Measurements from ENCODE around the gene ASMT. TPM values are rescaled to one million over a fixed set of nuclear protein-coding genes. Genes with fewer than 3 reads are reported as not detected.
A peak's percentile ranks its signal among the peaks of the same experiment; 100 is the strongest.

The ASMT gene
- total and polyA plus RNA-seq, 2 donors from 2014 or later, result 0.22 TPM; not detected in 1

- no peak overlapping the region for H3K4me3 ChIP-seq (ENCODE audit: low read length in 3 of 3)
- TF ChIP-seq, protein P1, sequence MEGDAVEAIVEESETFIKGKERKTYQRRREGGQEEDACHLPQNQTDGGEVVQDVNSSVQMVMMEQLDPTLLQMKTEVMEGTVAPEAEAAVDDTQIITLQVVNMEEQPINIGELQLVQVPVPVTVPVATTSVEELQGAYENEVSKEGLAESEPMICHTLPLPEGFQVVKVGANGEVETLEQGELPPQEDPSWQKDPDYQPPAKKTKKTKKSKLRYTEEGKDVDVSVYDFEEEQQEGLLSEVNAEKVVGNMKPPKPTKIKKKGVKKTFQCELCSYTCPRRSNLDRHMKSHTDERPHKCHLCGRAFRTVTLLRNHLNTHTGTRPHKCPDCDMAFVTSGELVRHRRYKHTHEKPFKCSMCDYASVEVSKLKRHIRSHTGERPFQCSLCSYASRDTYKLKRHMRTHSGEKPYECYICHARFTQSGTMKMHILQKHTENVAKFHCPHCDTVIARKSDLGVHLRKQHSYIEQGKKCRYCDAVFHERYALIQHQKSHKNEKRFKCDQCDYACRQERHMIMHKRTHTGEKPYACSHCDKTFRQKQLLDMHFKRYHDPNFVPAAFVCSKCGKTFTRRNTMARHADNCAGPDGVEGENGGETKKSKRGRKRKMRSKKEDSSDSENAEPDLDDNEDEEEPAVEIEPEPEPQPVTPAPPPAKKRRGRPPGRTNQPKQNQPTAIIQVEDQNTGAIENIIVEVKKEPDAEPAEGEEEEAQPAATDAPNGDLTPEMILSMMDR (IDR thresholded peaks at IDR 0.05; ENCODE audit: borderline replicate concordance, extremely low read depth, insufficient read depth), result no peak
- DNase-seq, result no peak
- no peak for FAIRE-seq
- H3K27ac ChIP-seq (ENCODE audit: low read depth in 2 of 2, low read length in 2 of 2), result no peak overlapping the region
- no peak overlapping the region for H3K9ac ChIP-seq (ENCODE audit: low read length in 3 of 3)
- H3K36me3 ChIP-seq (ENCODE audit: control insufficient read depth in 2 of 3, insufficient read depth in 3 of 3, low read length in 3 of 3), result no peaks in the 10 kb centered on the region
- intact Hi-C loops (cut with DNase I), result no loop called here
- no peaks in the 10 kb centered on the region for H3K4me1 ChIP-seq (ENCODE audit: control insufficient read depth in 2 of 3, insufficient read depth in 2 of 3, low read depth in 1 of 3, low read length in 3 of 3)
- no peaks in the 10 kb centered on the region for H3K9me3 ChIP-seq (ENCODE audit: control insufficient read depth in 2 of 3, insufficient read depth in 1 of 3, low read length in 3 of 3)
- H3K27me3 ChIP-seq (ENCODE audit: control insufficient read depth, insufficient read depth, low read length), result no peaks in the 10 kb centered on the region
These were observed 5.1 kb upstream of the ASMT start for GRCh38 chrX:1609762-1610161.

GRCh38 chrX:1610166-1610565 lies 4.7 kb upstream of the ASMT start:
- H3K36me3 ChIP-seq (ENCODE audit: control insufficient read depth in 2 of 3, insufficient read depth in 3 of 3, low read length in 3 of 3), result no peaks in the 10 kb centered on the region
- no peak overlapping the region for H3K9ac ChIP-seq (ENCODE audit: low read length in 3 of 3)
- peak in 2 of 5 donors; percentile 19 to 29 for DNase-seq
- H3K9me3 ChIP-seq (ENCODE audit: control insufficient read depth in 2 of 3, insufficient read depth in 1 of 3, low read length in 3 of 3), result no peaks in the 10 kb centered on the region
- H3K4me3 ChIP-seq (ENCODE audit: low read length in 3 of 3), result no peak overlapping the region
- TF ChIP-seq, protein P1 (IDR thresholded peaks at IDR 0.05; ENCODE audit: borderline replicate concordance, extremely low read depth, insufficient read depth), result no peak
- H3K4me1 ChIP-seq (ENCODE audit: control insufficient read depth in 2 of 3, insufficient read depth in 2 of 3, low read depth in 1 of 3, low read length in 3 of 3), result no peaks in the 10 kb centered on the region
- intact Hi-C loops (cut with DNase I), result no loop called here
- no peak overlapping the region for H3K27ac ChIP-seq (ENCODE audit: low read depth in 2 of 2, low read length in 2 of 2)
- no peaks in the 10 kb centered on the region for H3K27me3 ChIP-seq (ENCODE audit: control insufficient read depth, insufficient read depth, low read length)
- FAIRE-seq, result no peak

DNA sequence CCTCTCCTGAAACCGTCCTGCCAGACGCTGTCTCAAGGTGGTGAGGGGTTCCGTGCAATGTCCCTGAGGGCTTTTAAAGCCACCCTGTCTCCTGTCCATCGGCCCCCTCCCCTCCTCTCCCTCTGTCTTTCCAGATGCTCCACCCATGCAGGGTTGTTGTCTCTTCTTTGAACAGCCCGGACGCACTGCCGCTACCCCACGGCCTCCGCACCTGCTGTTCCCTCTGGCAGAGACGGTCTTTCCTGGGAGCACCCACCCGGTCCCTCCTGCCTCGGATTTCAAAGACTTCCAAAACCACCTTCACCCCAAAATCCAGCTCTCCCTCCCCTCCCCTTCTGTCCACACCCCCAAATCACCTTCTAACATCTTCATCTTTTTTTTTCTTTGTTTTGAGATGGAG lies 4.1 kb upstream of the ASMT start:
- FAIRE-seq (no peak), DNase-seq (no peak)
- no peak overlapping the region for H3K27ac ChIP-seq (ENCODE audit: low read depth in 2 of 2, low read length in 2 of 2)
- no peak overlapping the region for H3K4me3 ChIP-seq (ENCODE audit: low read length in 3 of 3)
- no peaks in the 10 kb centered on the region for H3K27me3 ChIP-seq (ENCODE audit: control insufficient read depth, insufficient read depth, low read length)
- no peaks in the 10 kb centered on the region for H3K36me3 ChIP-seq (ENCODE audit: control insufficient read depth in 2 of 3, insufficient read depth in 3 of 3, low read length in 3 of 3)
- H3K4me1 ChIP-seq (ENCODE audit: control insufficient read depth in 2 of 3, insufficient read depth in 2 of 3, low read depth in 1 of 3, low read length in 3 of 3), result no peaks in the 10 kb centered on the region
- H3K9ac ChIP-seq (ENCODE audit: low read length in 3 of 3), result no peak overlapping the region
- intact Hi-C loops (cut with DNase I), result no loop called here
- H3K9me3 ChIP-seq (ENCODE audit: control insufficient read depth in 2 of 3, insufficient read depth in 1 of 3, low read length in 3 of 3), result no peaks in the 10 kb centered on the region
- TF ChIP-seq, protein P1 (IDR thresholded peaks at IDR 0.05; ENCODE audit: borderline replicate concordance, extremely low read depth, insufficient read depth), result no peak

DNA sequence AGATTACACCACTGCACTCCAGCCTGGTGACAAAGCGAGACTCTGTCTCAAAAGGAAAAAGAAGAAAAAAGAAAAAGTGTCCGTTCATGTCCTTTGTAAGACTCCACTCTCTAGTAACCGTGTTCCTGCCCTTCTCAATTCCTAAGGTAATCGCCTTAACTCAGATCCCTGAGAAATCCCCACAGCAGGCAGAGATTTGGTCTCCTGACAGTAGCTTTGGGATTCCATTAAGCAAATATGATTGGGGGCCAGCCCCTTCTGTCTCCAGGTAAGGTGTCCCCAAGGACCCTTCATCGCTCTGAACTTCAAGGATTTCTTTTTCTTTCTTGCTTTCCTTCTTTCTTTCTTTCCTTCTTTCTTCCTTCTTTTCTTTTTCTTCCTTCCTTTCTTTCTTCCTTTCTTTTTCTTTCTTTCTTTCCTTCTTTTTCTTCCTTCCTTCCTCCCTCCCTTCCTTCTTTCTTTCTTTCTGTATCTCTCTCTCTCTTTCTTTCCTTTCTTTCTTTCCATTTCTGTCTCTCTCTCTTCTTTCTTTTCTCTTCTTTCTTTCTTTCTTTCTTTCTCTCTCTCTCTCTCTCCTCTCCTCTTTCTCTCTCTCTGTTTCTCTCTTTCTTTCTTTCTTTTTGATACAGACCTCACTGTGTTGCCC lies 2.1 kb upstream of the ASMT start:
- FAIRE-seq (no peak), DNase-seq (no peak)
- Histone ChIP-seq H3K4me3 (ENCODE audit: low read length in 3 of 3) (no peak overlapping the region), H3K27ac (ENCODE audit: low read depth in 2 of 2, low read length in 2 of 2) (no peak overlapping the region), H3K36me3 (ENCODE audit: control insufficient read depth in 2 of 3, insufficient read depth in 3 of 3, low read length in 3 of 3) (no peaks in the 10 kb centered on the region), H3K9ac (ENCODE audit: low read length in 3 of 3) (no peak overlapping the region), H3K4me1 (ENCODE audit: control insufficient read depth in 2 of 3, insufficient read depth in 2 of 3, low read depth in 1 of 3, low read length in 3 of 3) (no peaks in the 10 kb centered on the region), H3K27me3 (ENCODE audit: control insufficient read depth, insufficient read depth, low read length) (no peaks in the 10 kb centered on the region), H3K9me3 (ENCODE audit: control insufficient read depth in 2 of 3, insufficient read depth in 1 of 3, low read length in 3 of 3) (no peaks in the 10 kb centered on the region)
- TF ChIP-seq, protein P1 (IDR thresholded peaks at IDR 0.05; ENCODE audit: borderline replicate concordance, extremely low read depth, insufficient read depth), result no peak
- intact Hi-C loops (cut with DNase I), result no loop called here
